Parathyroid adenoma (tissue), 2 donors: ENCODE data around the gene SUCO.

Source experiments
- H2AFZ ChIP-seq: fragments of 300-600 bp; sonication (generic); one replicate; pipeline ENCODE4 v1.7.0; 2017; ENCODE audit warnings: antibody characterized with exemption, mild to moderate bottlenecking
- H3K27ac ChIP-seq: fragments of 300-600 bp; sonication (generic); one replicate; pipeline ENCODE4 v1.7.0; 2017
- H3K27me3 ChIP-seq: fragments of 300-600 bp; sonication (generic); one replicate; pipeline ENCODE4 v1.7.0; 2017; ENCODE audit warnings: low read length; ENCODE audit not compliant: control insufficient read depth, insufficient read depth
- H3K36me3 ChIP-seq: fragments of 300-600 bp; sonication (generic); one replicate; pipeline ENCODE4 v1.7.0; 2017; ENCODE audit warnings: low read length; ENCODE audit not compliant: control insufficient read depth, insufficient read depth
- H3K4me1 ChIP-seq: fragments of 300-600 bp; sonication (generic); one replicate; pipeline ENCODE4 v1.7.0; 2017; ENCODE audit warnings: control low read depth
- H3K4me2 ChIP-seq: fragments of 300-600 bp; sonication (generic); one replicate; pipeline ENCODE4 v1.7.0; 2017; ENCODE audit warnings: low read length
- H3K4me3 ChIP-seq: fragments of 300-600 bp; sonication (generic); one replicate; pipeline ENCODE4 v1.7.0; 2017; ENCODE audit warnings: low read depth, low read length
- H3K79me2 ChIP-seq: fragments of 300-600 bp; sonication (generic); one replicate; pipeline ENCODE4 v1.7.0; 2017; ENCODE audit warnings: control low read depth
- H3K9ac ChIP-seq: fragments of 300-600 bp; sonication (generic); one replicate; pipeline ENCODE4 v1.7.0; 2017; ENCODE audit warnings: mild to moderate bottlenecking
- H3K9me3 ChIP-seq: fragments of 300-600 bp; sonication (generic); one replicate; pipeline ENCODE4 v1.7.0; 2017; ENCODE audit warnings: low read length; ENCODE audit not compliant: control insufficient read depth
- CTCF ChIP-seq: fragments of 300-600 bp; sonication (generic); IDR thresholded peaks from one replicate; pipeline ENCODE4 v1.7.0; 2017; ENCODE audit warnings: antibody characterized with exemption, mild to moderate bottlenecking
- donor health status: primary hyperparathyroidism.

SUCO gene

GRCh38 chr1:172657586-172657985, 124.6 kb downstream of the SUCO start:
- Histone ChIP-seq H3K27ac (no peak overlapping the region), H3K36me3 (no peaks in the 10 kb centered on the region), H3K27me3 (no peaks in the 10 kb centered on the region), H3K9ac (no peak overlapping the region), H3K4me2 (no peak overlapping the region), H3K4me3 (no peak overlapping the region), H2AFZ (no peak overlapping the region), H3K79me2 (no peaks in the 10 kb centered on the region), H3K4me1 (no peaks in the 10 kb centered on the region), H3K9me3 (no peaks in the 10 kb centered on the region)
- TF ChIP-seq CTCF, result no peak

- H2AFZ ChIP-seq, result no peak within 1 kb of the TSS
- no peak within 1 kb of the TSS for H3K9ac ChIP-seq
- no peaks in the 10 kb centered on the region for H3K9me3 ChIP-seq
- no peak within 1 kb of the TSS for H3K4me3 ChIP-seq
- H3K4me2 ChIP-seq, result no peak within 1 kb of the TSS
- no peaks in the 10 kb centered on the region for H3K36me3 ChIP-seq
- no peaks in the 10 kb centered on the region for H3K27me3 ChIP-seq
- no peak within 1 kb of the TSS for H3K27ac ChIP-seq
- H3K4me1 ChIP-seq, result no peaks in the 10 kb centered on the region
- no peaks in the 10 kb centered on the region for H3K79me2 ChIP-seq
- no peak for TF ChIP-seq CTCF
These were observed 126.0 kb downstream of the SUCO start, which contains the start of gene FASLG for GRCh38 chr1:172658871-172659453. Gene FASLG (plus strand): TSS chr1:172659103. CDS start chr1:172659202, 99 bp downstream.

GRCh38 chr1:172661107-172661506, 128.2 kb downstream of the SUCO start:
- Histone ChIP-seq H3K9me3 (no peaks in the 10 kb centered on the region), H3K27ac (no peak overlapping the region), H3K27me3 (no peaks in the 10 kb centered on the region), H3K36me3 (no peaks in the 10 kb centered on the region), H3K79me2 (no peaks in the 10 kb centered on the region), H2AFZ (no peak overlapping the region), H3K4me2 (no peak overlapping the region), H3K9ac (no peak overlapping the region), H3K4me1 (no peaks in the 10 kb centered on the region), H3K4me3 (no peak overlapping the region)
- TF ChIP-seq CTCF, result no peak
